ENCODE measurements around the gene WNT4.

GRCh38 chr1:22159891-22160290 is 17.0 kb upstream of the WNT4 start:
- TF ChIP-seq CTCF (IDR thresholded peaks at IDR 0.05) = no peak
- TF ChIP-seq EZH2 (IDR thresholded peaks at IDR 0.05; ENCODE audit: borderline replicate concordance, insufficient read depth, low read depth, low read length, poor library complexity, severe bottlenecking) = no peak
